Lung (tissue), 12 donors: ENCODE measurements around the gene TMEM272. TPM values are rescaled to one million over a fixed set of nuclear protein-coding genes. Genes with fewer than 3 reads are reported as not detected.
A peak's percentile ranks its signal among the peaks of the same experiment; 100 is the strongest.

Experiments
- ATAC-seq: fragments of 200-7000 bp; cut with Tn5 transposase; one replicate; pipeline ENCODE4 v1.9.1; 2020; ENCODE audit warnings: moderate number of reproducible peaks; ENCODE audit not compliant: insufficient read depth, low FRiP score
- DNase-seq, 3 donors: peaks; one replicate each; pipeline ENCODE4 v3.0.0-alpha.2; 2013 to 2017
- H3K27ac ChIP-seq, 2 donors: one replicate each; pipeline ENCODE4 v1.5.1; 2013; ENCODE audit warnings: mild to moderate bottlenecking in 2 of 2, moderate library complexity in 2 of 2, control low read depth in 1 of 2, inconsistent platforms in 1 of 2, low read depth in 1 of 2, low read length in 1 of 2
- H3K27me3 ChIP-seq, 3 donors: one replicate each; pipeline ENCODE4 v1.5.1; 2013; ENCODE audit warnings: low read length in 2 of 3; ENCODE audit not compliant: control insufficient read depth in 3 of 3, insufficient read depth in 3 of 3
- H3K36me3 ChIP-seq, 4 donors: one replicate each; pipeline ENCODE4 v1.5.1; 2013; ENCODE audit warnings: low read length in 4 of 4, mild to moderate bottlenecking in 1 of 4, moderate library complexity in 1 of 4; ENCODE audit not compliant: control insufficient read depth in 4 of 4, insufficient read depth in 4 of 4
- H3K4me1 ChIP-seq, 5 donors: one replicate each; pipeline ENCODE4 v1.5.1; 2013; ENCODE audit warnings: low read length in 5 of 5, mild to moderate bottlenecking in 2 of 5, moderate library complexity in 1 of 5; ENCODE audit not compliant: control insufficient read depth in 5 of 5, insufficient read depth in 5 of 5
- H3K4me3 ChIP-seq: one replicate; pipeline ENCODE4 v1.5.1; 2013; ENCODE audit warnings: mild to moderate bottlenecking, control low read depth, moderate library complexity
- H3K9ac ChIP-seq, 2 donors: one replicate each; pipeline ENCODE4 v1.5.1; 2013; ENCODE audit warnings: low read length in 2 of 2, control low read depth in 1 of 2; ENCODE audit not compliant: insufficient read depth in 1 of 2
- H3K9me3 ChIP-seq, 4 donors: one replicate each; pipeline ENCODE4 v1.5.1; 2013; ENCODE audit warnings: low read length in 3 of 4, mild to moderate bottlenecking in 1 of 4, moderate library complexity in 1 of 4; ENCODE audit not compliant: control insufficient read depth in 4 of 4, insufficient read depth in 3 of 4
- CTCF ChIP-seq: IDR thresholded peaks from 2 replicates; pipeline ENCODE4 v1.5.1; 2012; ENCODE audit warnings: mild to moderate bottlenecking; ENCODE audit errors: control extremely low read depth, extremely low read depth
- WGBS, 2 donors: extraction: QIAGEN DNeasy Blood & Tissue Kit; methylation state at CpG; one replicate each; pipeline ENCODE4 v1.1.7; 2013; 5-methylcytosine and 5-hydroxymethylcytosine counted together
- polyA plus RNA-seq, 2 donors: library from polyadenylated mRNA; stranded (reverse); fragments of 200-250 nt; gene quantifications; one replicate each; pipeline ENCODE4 v1.2.1, GENCODE V29; 2013
- total RNA-seq, 2 donors: library from RNA; depleted of rRNA in 1 of 2; stranded (reverse); fragments of >200 nt in 1 of 2; gene quantifications; one replicate each; pipeline ENCODE4 v1.2.1, GENCODE V29; 2014 to 2021
- donor health status: control.
- donor health status: control.
- donor health status: Bipolar disorder and iron deficiency.
- donor health status: healthy.
- donor health status: DM: yes; HTN: yes; CAD: no.

TMEM272 gene
- total and polyA plus RNA-seq, 4 donors, result 0.08 to 0.55 (median 0.09) TPM

- no peak for ATAC-seq
- H3K27me3 ChIP-seq, result peaks cover 0 to 5% (median 0%) of the 10 kb centered on the region in 3 donors
- no peak for DNase-seq
- H3K9ac ChIP-seq, result no peak overlapping the region
- H3K36me3 ChIP-seq, result no peaks in the 10 kb centered on the region
- no peak for TF ChIP-seq CTCF
- H3K27ac ChIP-seq, result peak overlapping the region in 1 of 2 donors; percentile 52
- WGBS, 2 donors, result 49 to 51% methylated on average over 4 of the region's 4 CpGs
- no peaks in the 10 kb centered on the region for H3K9me3 ChIP-seq
- peaks cover 0 to 3% (median 0%) of the 10 kb centered on the region in 5 donors for H3K4me1 ChIP-seq
- H3K4me3 ChIP-seq, result no peak overlapping the region
Measured at GRCh38 chr13:51811920-51812451, 33.0 kb downstream of the TMEM272 start.

- 73 to 77% methylated on average over 12 of the region's 12 CpGs for WGBS, 2 donors
- peaks cover 0 to 3% (median 0%) of the 10 kb centered on the region in 5 donors for H3K4me1 ChIP-seq
- no peak overlapping the region for H3K27ac ChIP-seq
- no peak overlapping the region for H3K9ac ChIP-seq
- DNase-seq (no peak), ATAC-seq (no peak)
- no peaks in the 10 kb centered on the region for H3K9me3 ChIP-seq
- TF ChIP-seq CTCF, result no peak
- no peaks in the 10 kb centered on the region for H3K36me3 ChIP-seq
- no peaks in the 10 kb centered on the region for H3K27me3 ChIP-seq
- no peak overlapping the region for H3K4me3 ChIP-seq
Measured at GRCh38 chr13:51811046-51811445, 33.9 kb downstream of the TMEM272 start.

- H3K36me3 ChIP-seq, result no peaks in the 10 kb centered on the region
- TF ChIP-seq CTCF, result no peak
- DNase-seq (no peak), ATAC-seq (no peak)
- peaks cover 0 to 10% (median 1%) of the 10 kb centered on the region in 5 donors for H3K4me1 ChIP-seq
- H3K27me3 ChIP-seq, result no peaks in the 10 kb centered on the region
- no peak overlapping the region for H3K4me3 ChIP-seq
- no peak overlapping the region for H3K27ac ChIP-seq
- H3K9ac ChIP-seq, result no peak overlapping the region
- no peaks in the 10 kb centered on the region for H3K9me3 ChIP-seq
Measured at GRCh38 chr13:51808811-51809210, 36.2 kb downstream of the TMEM272 start.

- no peak overlapping the region for H3K4me3 ChIP-seq
- no peaks in the 10 kb centered on the region for H3K36me3 ChIP-seq
- WGBS, 2 donors, result 80 to 81% methylated on average over 5 of the region's 5 CpGs
- no peaks in the 10 kb centered on the region for H3K27me3 ChIP-seq
- H3K9me3 ChIP-seq, result no peaks in the 10 kb centered on the region
- no peak overlapping the region for H3K27ac ChIP-seq
- no peak for TF ChIP-seq CTCF
- DNase-seq (no peak), ATAC-seq (no peak)
- peaks cover 5 to 20% (median 10%) of the 10 kb centered on the region in 5 donors for H3K4me1 ChIP-seq
- no peak overlapping the region for H3K9ac ChIP-seq
Measured at GRCh38 chr13:51807041-51807440, 37.9 kb downstream of the TMEM272 start.
